Left renal cortex interstitium (tissue), 4 donors: ENCODE measurements around the gene CPO. TPM values are rescaled to one million over a fixed set of nuclear protein-coding genes. Genes with fewer than 3 reads are reported as not detected.

Source experiments
- DNase-seq, 4 donors: peaks; one replicate each; pipeline ENCODE4 v3.0.0-alpha.2; 2013; ENCODE audit warnings: low read depth in 4 of 4, low spot score in 2 of 4, missing footprints in 1 of 4
- polyA plus RNA-seq, 4 donors: library from polyadenylated mRNA; unstranded; fragments of 120-200 nt; gene quantifications; one replicate each; pipeline ENCODE4 v1.2.1, GENCODE V29; 2013; ENCODE audit not compliant: insufficient read length in 4 of 4

Gene CPO
- polyA plus RNA-seq, 4 donors, result 0.62 to 2.0 (median 1.4) TPM

DNA sequence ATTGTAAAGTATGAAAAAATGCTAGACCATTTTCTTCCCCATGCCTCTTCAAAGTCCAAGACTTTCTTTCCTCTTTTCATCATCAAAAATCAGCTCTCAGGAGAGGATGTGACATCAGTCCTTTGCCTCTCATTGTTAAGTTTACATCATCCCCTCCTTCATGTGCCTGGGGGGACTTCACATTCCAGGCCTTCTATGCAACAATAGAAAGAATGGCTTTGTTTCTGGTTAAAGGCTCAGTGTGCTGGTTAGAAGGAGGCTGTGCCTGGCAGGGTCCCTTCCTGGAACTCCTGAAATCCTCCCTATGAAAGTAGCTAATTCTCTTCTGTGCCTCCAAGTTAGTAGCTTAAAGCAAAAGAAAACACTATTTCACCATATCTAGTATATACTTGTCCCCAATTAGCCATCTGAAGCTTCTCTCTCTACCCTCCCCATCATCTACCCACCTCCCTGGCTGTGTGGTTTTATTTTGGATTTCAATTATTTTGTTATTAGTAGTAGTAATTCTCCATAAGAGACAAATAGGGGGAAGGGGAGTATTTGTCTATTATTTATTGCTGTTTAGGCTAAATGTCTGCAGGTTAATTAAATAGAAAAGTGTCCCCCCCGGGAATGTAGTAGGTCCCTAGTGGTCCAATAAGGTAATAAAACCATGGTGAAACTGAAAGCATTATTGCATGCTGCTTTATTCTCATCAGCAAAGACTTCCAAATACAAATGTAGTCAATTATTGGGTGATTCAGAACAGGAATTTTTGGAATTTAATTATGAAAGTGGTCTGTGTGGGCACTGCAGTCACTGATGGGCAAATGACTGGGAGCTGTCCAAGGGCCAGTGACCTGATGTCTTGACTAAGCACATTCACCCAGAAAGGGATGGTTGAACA is 69.0 kb downstream of the CPO start:
- DNase-seq, result no peak

DNA sequence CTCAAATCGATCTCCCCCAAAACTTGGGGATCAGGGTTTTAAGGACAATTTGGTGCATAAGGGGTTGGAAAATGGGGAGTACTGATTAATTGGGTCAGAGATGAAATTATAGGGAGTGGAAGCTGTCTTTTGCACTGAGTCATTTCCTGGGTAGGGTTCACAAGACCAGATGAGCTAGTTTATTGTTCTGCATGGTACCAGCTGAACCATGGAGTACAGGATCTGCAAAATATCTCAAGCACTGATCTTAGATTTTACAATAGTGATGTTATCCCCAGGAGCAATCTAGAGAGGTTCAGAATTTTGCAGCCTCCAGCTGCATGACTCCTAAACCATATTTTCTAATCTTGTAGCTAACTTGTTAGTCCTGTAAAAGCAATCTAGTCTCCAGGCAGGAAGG is 73.1 kb downstream of the CPO start:
- no peak for DNase-seq

DNA sequence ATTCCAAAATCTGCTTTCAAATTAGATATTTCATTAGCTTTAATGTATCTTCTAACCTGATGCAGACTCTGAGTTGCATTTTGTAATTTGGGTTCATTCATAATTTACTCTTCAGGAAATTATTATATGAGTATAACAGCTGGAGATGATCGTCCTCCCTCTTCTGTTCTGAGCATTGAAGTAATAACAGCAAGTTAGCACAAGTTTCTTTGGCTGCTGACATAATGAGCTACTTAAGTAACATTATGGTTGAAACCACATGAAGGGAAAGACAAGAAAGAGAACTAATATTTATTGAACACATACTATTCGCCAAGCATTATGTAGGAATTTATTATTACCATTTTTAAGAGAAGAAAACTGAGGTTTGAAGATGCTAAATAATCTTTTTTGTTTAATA is 75.1 kb downstream of the CPO start:
- no peak for DNase-seq

DNA sequence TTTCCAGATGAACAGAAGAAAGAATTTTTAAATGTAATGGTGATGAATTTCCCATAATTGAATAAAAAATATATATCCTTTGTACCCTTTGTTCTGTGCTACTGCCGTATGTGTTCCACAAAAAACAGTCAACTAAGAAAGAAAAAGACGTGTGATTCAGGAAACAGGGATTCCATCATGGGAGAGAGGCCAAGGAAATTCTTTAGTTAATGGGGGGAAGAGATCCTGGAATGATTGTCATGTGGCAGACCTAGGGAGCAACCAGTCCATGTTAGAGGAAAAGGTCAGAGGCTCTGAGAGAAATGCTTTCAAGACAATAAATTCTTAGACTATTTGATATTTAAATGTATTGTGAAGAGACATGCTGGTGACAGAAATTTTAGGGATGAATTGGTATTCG is 76.6 kb downstream of the CPO start:
- DNase-seq, result no peak

Other genes with a start within 250 kb of the CPO start
- gene DYTN, start 221.1 kb upstream of the CPO start, polyA plus RNA-seq, result under 1 TPM in 1 of 4 donors, not detected in 3; 0.16 TPM
- gene MDH1B, start 174.2 kb upstream of the CPO start, polyA plus RNA-seq, result 10 to 100 TPM; 11.0 to 17.1 (median 13.6) TPM
- 10 to 100 TPM; 34.8 to 44.0 (median 39.0) TPM for gene FASTKD2, start 173.9 kb upstream of the CPO start, polyA plus RNA-seq
- gene KLF7, start 226.4 kb downstream of the CPO start, polyA plus RNA-seq, result 10 to 100 TPM; 20.1 to 26.6 (median 21.8) TPM